SK-N-SH treated with all-trans-retinoic acid at 6 μM for 48 hours (cell line): ENCODE results near the gene DDX25.

Source experiments
- ATAC-seq: fragments of 200-7000 bp; cut with Tn5 transposase; 3 replicates; pipeline ENCODE4 v1.9.1; 2020; ENCODE audit warnings: mild to moderate bottlenecking, moderate library complexity
- BACH2 ChIP-seq: fragments of 250-450 bp; sonication (Bioruptor Pico); IDR thresholded peaks from 2 replicates; pipeline ENCODE4 v1.9.0; 2021; ENCODE audit warnings: mild to moderate bottlenecking, borderline replicate concordance
- CSRNP3 ChIP-seq: fragments of 250-450 bp; sonication (Bioruptor Pico); IDR thresholded peaks from 2 replicates; pipeline ENCODE4 v1.5.1; 2021; ENCODE audit warnings: mild to moderate bottlenecking, moderate library complexity
- ESRRG ChIP-seq: fragments of 250-450 bp; sonication (Bioruptor Pico); IDR thresholded peaks from 2 replicates; pipeline ENCODE4 v1.6.1; 2021; ENCODE audit warnings: mild to moderate bottlenecking
- ISL1 ChIP-seq: fragments of 250-450 bp; sonication (Bioruptor Pico); IDR thresholded peaks from 2 replicates; pipeline ENCODE4 v2.1.2; 2022; ENCODE audit warnings: mild to moderate bottlenecking, moderate library complexity
- PATZ1 ChIP-seq: fragments of 250-450 bp; sonication (Bioruptor Pico); IDR thresholded peaks from 2 replicates; pipeline ENCODE4 v1.8.0; 2020; ENCODE audit warnings: mild to moderate bottlenecking, moderate library complexity, borderline replicate concordance
- POU6F1 ChIP-seq: fragments of 250-450 bp; sonication (Bioruptor Pico); IDR thresholded peaks from 2 replicates; pipeline ENCODE4 v1.8.0; 2021; ENCODE audit warnings: low read depth, mild to moderate bottlenecking, moderate library complexity, borderline replicate concordance
- PPARA ChIP-seq: fragments of 250-450 bp; sonication (Bioruptor Pico); IDR thresholded peaks from 2 replicates; pipeline ENCODE4 v1.5.0; 2020; ENCODE audit warnings: mild to moderate bottlenecking, borderline replicate concordance
- SNAI2 ChIP-seq: fragments of 250-450 bp; sonication (Bioruptor Pico); IDR thresholded peaks from 2 replicates; pipeline ENCODE4 v1.5.0; 2020; ENCODE audit warnings: mild to moderate bottlenecking, moderate library complexity
- TCF4 ChIP-seq: fragments of 250-450 bp; sonication (Bioruptor Pico); IDR thresholded peaks from 2 replicates; pipeline ENCODE4 v1.8.0; 2021; ENCODE audit warnings: mild to moderate bottlenecking, moderate library complexity, borderline replicate concordance
- TSHZ2 ChIP-seq: fragments of 250-450 bp; sonication (Bioruptor Pico); IDR thresholded peaks from 2 replicates; pipeline ENCODE4 v1.5.0; 2020; ENCODE audit warnings: mild to moderate bottlenecking, moderate library complexity
- ZC3H10 ChIP-seq: fragments of 250-450 bp; sonication (Bioruptor Pico); IDR thresholded peaks from 2 replicates; pipeline ENCODE4 v1.5.1; 2021; ENCODE audit warnings: mild to moderate bottlenecking, moderate library complexity
- ZFP3 ChIP-seq: fragments of 250-450 bp; sonication (Bioruptor Pico); IDR thresholded peaks from 2 replicates; pipeline ENCODE4 v1.5.0; 2020; ENCODE audit warnings: mild to moderate bottlenecking, moderate library complexity
- ZFP30 ChIP-seq: fragments of 450-650 bp; formaldehyde crosslinking; IDR thresholded peaks from 2 replicates; pipeline ENCODE4 v1.5.0; 2022; ENCODE audit warnings: mild to moderate bottlenecking, moderate library complexity
- ZNF565 ChIP-seq: fragments of 450-650 bp; formaldehyde crosslinking; conservative IDR thresholded peaks from 2 replicates; pipeline ENCODE4 v1.5.0; 2020; ENCODE audit warnings: low read depth, mild to moderate bottlenecking, moderate library complexity
- ZNF70 ChIP-seq: fragments of 450-650 bp; formaldehyde crosslinking; IDR thresholded peaks from 2 replicates; pipeline ENCODE4 v1.5.0; 2020; ENCODE audit warnings: mild to moderate bottlenecking, moderate library complexity

The DDX25 gene

GRCh38 chr11:125926682-125927081 lies 22.4 kb downstream of the DDX25 start:
- no peak for ATAC-seq
- TF ChIP-seq SNAI2 (CRISPR knock-in tag) (no peak), POU6F1 (CRISPR knock-in tag) (no peak), ZNF565 (CRISPR knock-in tag) (no peak), ZC3H10 (CRISPR knock-in tag) (no peak), BACH2 (CRISPR knock-in tag) (no peak), ESRRG (CRISPR knock-in tag) (no peak)

- no peak for ATAC-seq
- no peak for TF ChIP-seq ZNF565 (CRISPR knock-in tag)
- no peak for TF ChIP-seq ZC3H10 (CRISPR knock-in tag)
- no peak for TF ChIP-seq ZFP3 (CRISPR knock-in tag)
- TF ChIP-seq ISL1 (CRISPR knock-in tag), result no peak
Observed at GRCh38 chr11:125929445-125930075, 25.3 kb downstream of the DDX25 start.

GRCh38 chr11:125930076-125930450 lies 25.8 kb downstream of the DDX25 start:
- ATAC-seq, result no peak
- TF ChIP-seq CSRNP3 (CRISPR knock-in tag), result no peak
- no peak for TF ChIP-seq TSHZ2 (CRISPR knock-in tag)
- TF ChIP-seq POU6F1 (CRISPR knock-in tag), result no peak
- no peak for TF ChIP-seq ZFP3 (CRISPR knock-in tag)
- TF ChIP-seq SNAI2 (CRISPR knock-in tag), result no peak
- no peak for TF ChIP-seq BACH2 (CRISPR knock-in tag)
- no peak for TF ChIP-seq ZNF70 (CRISPR knock-in tag)
- no peak for TF ChIP-seq ISL1 (CRISPR knock-in tag)
- TF ChIP-seq ZFP30 (CRISPR knock-in tag), result no peak
- TF ChIP-seq PPARA (CRISPR knock-in tag), result no peak
- no peak for TF ChIP-seq TCF4 (CRISPR knock-in tag)
- TF ChIP-seq PATZ1, result no peak

GRCh38 chr11:125931116-125931515 lies 26.8 kb downstream of the DDX25 start:
- no peak for ATAC-seq
- TF ChIP-seq POU6F1 (CRISPR knock-in tag) (no peak), ZFP30 (CRISPR knock-in tag) (no peak), TSHZ2 (CRISPR knock-in tag) (no peak)
